RCC 7860 (cell line): Measurements from ENCODE around the gene CEP57.
"Not testable (repeated sequence)": the region's sequence is repeated elsewhere in the genome, so short reads cannot be mapped to it uniquely, and the experiment has no call there.

ENCODE experiments used
- DNase-seq: peaks from one replicate; pipeline ENCODE4 v3.0.0-alpha.2; 2015; ENCODE audit warnings: low spot score
- FAIRE-seq: peaks from 2 replicates; lab custom pipeline; 2012; peaks lifted over from hg19 to GRCh38; lab: Jason Lieb, UNC

The CEP57 gene

GRCh38 chr11:95850137-95850536, 59.8 kb downstream of the CEP57 start:
- no peak for DNase-seq
- no peak for FAIRE-seq

DNA sequence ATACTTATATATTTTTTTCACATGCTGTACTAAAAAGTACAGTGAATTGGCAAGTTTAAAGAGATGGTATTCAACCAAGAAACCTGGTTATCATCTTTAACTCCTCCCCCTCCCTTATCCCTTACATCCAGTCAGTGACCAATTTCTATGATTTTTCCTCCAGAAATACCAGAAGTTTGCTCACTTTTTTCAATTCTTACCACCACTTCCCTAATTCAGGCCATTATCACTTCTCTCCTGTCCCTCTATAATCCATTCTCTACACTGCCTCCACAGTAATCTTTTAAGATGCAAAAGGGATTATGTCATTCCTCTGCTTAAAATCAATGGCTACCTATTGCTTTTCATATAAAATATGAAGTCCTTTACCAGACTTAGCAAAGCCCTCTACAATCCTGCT, 62.8 kb downstream of the CEP57 start:
- no peak for FAIRE-seq

GRCh38 chr11:95853862-95854261, 63.6 kb downstream of the CEP57 start:
- FAIRE-seq, result no peak
- DNase-seq, result no peak

More for the DNA sequence above, 62.8 kb downstream of the CEP57 start:
- no peak for DNase-seq

- DNase-seq, FAIRE-seq: not testable (repeated sequence)
Observed at GRCh38 chr11:95854362-95854761, 64.1 kb downstream of the CEP57 start.

DNA sequence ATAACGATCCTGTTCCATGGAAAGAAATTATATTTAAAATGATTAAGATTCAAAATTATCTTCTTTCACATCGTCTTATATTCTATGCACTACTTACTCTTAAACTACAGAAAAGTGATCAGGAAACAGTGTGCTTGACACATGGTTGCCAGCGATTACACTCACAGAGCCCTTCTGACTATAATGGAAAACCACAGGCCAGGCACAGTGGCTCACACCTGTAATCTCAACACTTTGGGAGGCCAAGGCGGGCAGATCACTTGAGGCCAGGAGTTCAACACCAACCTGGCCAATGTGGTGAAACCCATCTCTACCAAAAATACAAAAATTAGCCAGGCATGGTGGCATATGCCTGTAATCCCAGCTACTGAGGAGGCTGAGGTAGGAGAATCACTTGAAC, 69.7 kb downstream of the CEP57 start:
- not testable (repeated sequence) for DNase-seq, FAIRE-seq

GRCh38 chr11:95863486-95864140, 73.3 kb downstream of the CEP57 start:
- DNase-seq (peak; percentile 32), FAIRE-seq (peak; percentile 60)

DNA sequence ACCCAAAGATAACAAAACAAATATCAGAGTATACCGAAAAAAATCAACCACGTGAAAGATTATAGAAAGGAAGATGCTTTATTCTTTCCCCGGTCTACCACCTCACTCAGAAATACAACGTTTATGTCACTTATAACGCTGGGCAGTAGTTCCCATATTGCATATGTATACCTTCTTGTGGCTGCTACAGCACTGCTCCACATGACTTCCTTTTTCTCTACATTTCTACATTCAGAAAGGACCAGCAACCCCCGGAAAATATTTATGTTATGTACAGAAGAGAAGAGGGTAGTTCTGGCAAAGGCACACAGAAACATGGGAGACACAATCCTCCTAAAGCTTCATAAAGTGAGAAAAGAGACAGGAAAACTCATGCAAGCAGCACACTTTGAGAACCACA, 76.8 kb downstream of the CEP57 start:
- FAIRE-seq, result no peak
- no peak for DNase-seq

DNA sequence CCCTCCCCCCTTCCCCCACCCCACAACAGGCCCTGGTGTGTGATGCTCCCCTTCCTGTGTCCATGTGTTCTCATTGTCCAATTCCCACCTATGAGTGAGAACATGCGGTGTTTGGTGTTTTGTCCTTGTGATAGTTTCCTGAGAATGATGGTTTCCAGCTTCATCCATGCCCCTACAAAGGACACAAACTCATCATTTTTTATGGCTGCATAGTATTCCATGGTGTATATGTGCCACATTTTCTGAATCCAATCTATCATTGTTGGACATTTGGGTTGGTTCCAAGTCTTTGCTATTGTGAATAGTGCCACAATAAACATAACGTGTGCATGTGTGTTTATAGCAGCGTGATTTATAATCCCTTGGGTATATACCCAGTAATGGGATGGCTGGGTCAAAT, 80.6 kb downstream of the CEP57 start:
- not testable (repeated sequence) for DNase-seq, FAIRE-seq

- FAIRE-seq (peak; percentile 95), DNase-seq (peak; percentile 96)
Observed at GRCh38 chr11:95877291-95877690, 87.0 kb downstream of the CEP57 start.
